Natural killer cell (primary cell): ENCODE results near the gene CNTNAP4. TPM values are rescaled to one million over a fixed set of nuclear protein-coding genes. Genes with fewer than 3 reads are reported as not detected.

ENCODE experiments used
- ATAC-seq, 3 donors: fragments of 150-1000 bp in 2 of 3; fragments of 200-7000 bp in 1 of 3; cut with Tn5 transposase; 1 replicate in 1 of 3; 2 replicates in 2 of 3; pipeline ENCODE4 v1.10.0; 2021; ENCODE audit warnings: mild to moderate bottlenecking in 2 of 3, moderate library complexity in 2 of 3
- DNase-seq, 2 donors: peaks; one replicate each; pipeline versions ENCODE4 v3.0.0 to v3.0.0-alpha.2; 2013 to 2021; ENCODE audit warnings: mixed read lengths in 1 of 2
- H3K27ac ChIP-seq: one replicate; pipeline ENCODE4 v1.5.1; 2013; ENCODE audit warnings: mild to moderate bottlenecking, low read length
- H3K27me3 ChIP-seq: one replicate; pipeline ENCODE4 v1.6.1; 2013; ENCODE audit warnings: low read length; ENCODE audit not compliant: control insufficient read depth, insufficient read depth
- H3K36me3 ChIP-seq: one replicate; pipeline ENCODE4 v1.6.1; 2013; ENCODE audit warnings: low read length; ENCODE audit not compliant: control insufficient read depth, insufficient read depth
- H3K4me1 ChIP-seq: one replicate; pipeline ENCODE4 v1.6.1; 2013; ENCODE audit warnings: low read length; ENCODE audit not compliant: control insufficient read depth, insufficient read depth
- H3K4me3 ChIP-seq: one replicate; pipeline ENCODE4 v1.5.1; 2013; ENCODE audit warnings: low read length
- H3K9me3 ChIP-seq: one replicate; pipeline ENCODE4 v1.6.1; 2013; ENCODE audit warnings: low read length; ENCODE audit not compliant: control insufficient read depth, insufficient read depth
- H3K27ac Mint-ChIP-seq, 2 donors: one replicate each; pipeline ENCODE4 v1.8.0; 2022; ENCODE audit warnings: mild to moderate bottlenecking in 2 of 2, mixed read lengths in 2 of 2, moderate library complexity in 1 of 2
- H3K27me3 Mint-ChIP-seq, 2 donors: one replicate each; pipeline ENCODE4 v1.8.0; 2022; ENCODE audit warnings: low read depth in 2 of 2, mixed read lengths in 2 of 2
- H3K36me3 Mint-ChIP-seq: one replicate; pipeline ENCODE4 v1.8.0; 2022; ENCODE audit warnings: mixed read lengths
- H3K4me1 Mint-ChIP-seq, 2 donors: one replicate each; pipeline ENCODE4 v1.8.0; 2022; ENCODE audit warnings: mixed read lengths in 2 of 2
- H3K4me3 Mint-ChIP-seq: one replicate; pipeline ENCODE4 v1.8.0; 2022; ENCODE audit warnings: mild to moderate bottlenecking, moderate library complexity, mixed read lengths
- H3K9me3 Mint-ChIP-seq, 2 donors: one replicate each; pipeline ENCODE4 v1.8.0; 2022; ENCODE audit warnings: mixed read lengths in 2 of 2
- CTCF ChIP-seq: fragments of 200-600 bp; IDR thresholded peaks from one replicate; pipeline ENCODE4 v1.8.0; 2022; ENCODE audit warnings: antibody characterized with exemption
- WGBS: methylation state at CpG from one replicate; pipeline ENCODE4 v1.1.7; 2013; ENCODE audit warnings: missing lambda C conversion rate; ENCODE audit not compliant: insufficient coverage; 5-methylcytosine and 5-hydroxymethylcytosine counted together
- intact Hi-C: fragments of 100-400 bp; cut with micrococcal nuclease; formaldehyde crosslinking; loops from one replicate; pipeline ENCODE4 v1.14.2; 2022
- total RNA-seq, 4 donors: library from RNA; stranded (reverse); fragments of 120-200 nt in 1 of 4; gene quantifications; one replicate each; pipeline versions ENCODE4 v1.2.3 to v1.2.4, GENCODE V29; 2013 to 2022

The CNTNAP4 gene
- total RNA-seq, 3 donors from 2014 or later (not counting 1 experiment from before 2014, with no cell fraction given), result not detected

GRCh38 chr16:76524769-76525168, 247.6 kb downstream of the CNTNAP4 start:
- Histone ChIP-seq H3K36me3 (no peaks in the 10 kb centered on the region), H3K4me3 (no peak overlapping the region), H3K27ac (no peak overlapping the region), H3K4me1 (no peaks in the 10 kb centered on the region), H3K27me3 (no peaks in the 10 kb centered on the region), H3K9me3 (peaks cover 3% of the 10 kb centered on the region)
- H3K27me3 Mint-ChIP-seq, result no peaks in the 10 kb centered on the region
- TF ChIP-seq CTCF, result no peak
- H3K4me3 Mint-ChIP-seq, result no peak overlapping the region
- no peak for DNase-seq
- H3K9me3 Mint-ChIP-seq, result peaks cover 6% of the 10 kb centered on the region in 2 donors
- no peaks in the 10 kb centered on the region for H3K36me3 Mint-ChIP-seq
- no peak for ATAC-seq
- H3K4me1 Mint-ChIP-seq, result no peaks in the 10 kb centered on the region
- intact Hi-C loops, result no loop called here
- no peak overlapping the region for H3K27ac Mint-ChIP-seq

- WGBS, result no CpG with 5 or more reads among the region's 5 CpGs
Measured at GRCh38 chr16:76527244-76527643, 250.0 kb downstream of the CNTNAP4 start.

GRCh38 chr16:76529120-76529519, 251.9 kb downstream of the CNTNAP4 start:
- no peaks in the 10 kb centered on the region for H3K27me3 ChIP-seq
- no peaks in the 10 kb centered on the region for H3K9me3 ChIP-seq
- Mint-ChIP-seq H3K36me3 (no peaks in the 10 kb centered on the region), H3K9me3 (peaks cover 3 to 6% of the 10 kb centered on the region in 2 donors), H3K27ac (no peak overlapping the region), H3K27me3 (no peaks in the 10 kb centered on the region), H3K4me3 (no peak overlapping the region), H3K4me1 (no peaks in the 10 kb centered on the region)
- no peaks in the 10 kb centered on the region for H3K4me1 ChIP-seq
- no peak overlapping the region for H3K27ac ChIP-seq
- no peak for ATAC-seq
- DNase-seq, result no peak
- 95% methylated on average over 2 of the region's 3 CpGs for WGBS
- H3K36me3 ChIP-seq, result no peaks in the 10 kb centered on the region
- H3K4me3 ChIP-seq, result no peak overlapping the region
- no peak for TF ChIP-seq CTCF
- intact Hi-C loops, result no loop called here

More at GRCh38 chr16:76527244-76527643, 250.0 kb downstream of the CNTNAP4 start:
- Histone ChIP-seq H3K36me3 (no peaks in the 10 kb centered on the region), H3K27me3 (no peaks in the 10 kb centered on the region), H3K9me3 (peaks cover 3% of the 10 kb centered on the region), H3K4me3 (no peak overlapping the region), H3K27ac (no peak overlapping the region), H3K4me1 (no peaks in the 10 kb centered on the region)
- H3K9me3 Mint-ChIP-seq, result peaks cover 6% of the 10 kb centered on the region in 2 donors
- no peaks in the 10 kb centered on the region for H3K36me3 Mint-ChIP-seq
- DNase-seq (no peak), ATAC-seq (no peak)
- H3K27ac Mint-ChIP-seq, result no peak overlapping the region
- no peaks in the 10 kb centered on the region for H3K4me1 Mint-ChIP-seq
- H3K4me3 Mint-ChIP-seq, result no peak overlapping the region
- intact Hi-C loops, result no loop called here
- H3K27me3 Mint-ChIP-seq, result no peaks in the 10 kb centered on the region
- TF ChIP-seq CTCF, result no peak

- intact Hi-C loops, result no loop called here
- 78% methylated on average over 5 of the region's 5 CpGs for WGBS
- no peaks in the 10 kb centered on the region for H3K36me3 ChIP-seq
- H3K27ac ChIP-seq, result no peak overlapping the region
- H3K4me1 Mint-ChIP-seq, result no peaks in the 10 kb centered on the region
- TF ChIP-seq CTCF, result no peak
- no peak overlapping the region for H3K4me3 Mint-ChIP-seq
- H3K9me3 ChIP-seq, result no peaks in the 10 kb centered on the region
- H3K9me3 Mint-ChIP-seq, result peaks cover 3% of the 10 kb centered on the region in 2 donors
- H3K27me3 ChIP-seq, result no peaks in the 10 kb centered on the region
- H3K4me1 ChIP-seq, result no peaks in the 10 kb centered on the region
- H3K27me3 Mint-ChIP-seq, result no peaks in the 10 kb centered on the region
- no peak overlapping the region for H3K27ac Mint-ChIP-seq
- no peaks in the 10 kb centered on the region for H3K36me3 Mint-ChIP-seq
- no peak for DNase-seq
- no peak overlapping the region for H3K4me3 ChIP-seq
- ATAC-seq, result no peak
Measured at GRCh38 chr16:76531236-76531635, 254.0 kb downstream of the CNTNAP4 start.
